IMR-90 (cell line): ENCODE results near the gene GKAP1. TPM values are rescaled to one million over a fixed set of nuclear protein-coding genes. Genes with fewer than 3 reads are reported as not detected.

Experiments
- ATAC-seq: fragments of 200-7000 bp; cut with Tn5 transposase; 2 replicates; pipeline ENCODE4 v1.9.1; 2020; ENCODE audit warnings: low read depth, mild to moderate bottlenecking, moderate library complexity
- BruUV-seq: library from RNA; stranded (reverse); fragments of 400-500 nt; replicated peaks from 2 replicates; lab custom pipeline; 2021; lab: Mats Ljungman, UMichigan
- CTCF ChIA-PET: fragments of 300-600 bp; formaldehyde crosslinking; extraction: SDS; loops from one replicate; lab custom pipeline; 2021; ENCODE audit warnings: antibody characterized with exemption; lab: Yijun Ruan, JAX
- POLR2A ChIA-PET: fragments of 300-600 bp; sonication (Branson Sonifier 250); formaldehyde crosslinking; loops from one replicate; lab custom pipeline; 2022; ENCODE audit warnings: antibody characterized with exemption; ENCODE audit not compliant: unreplicated experiment; lab: Charles Lee
- DNase-seq: peaks from one replicate; pipeline ENCODE4 v3.0.0; 2013
- H2AFZ ChIP-seq: replicated peaks from 2 replicates; pipeline ENCODE3; 2013; ENCODE audit warnings: low read length, mild to moderate bottlenecking; ENCODE audit not compliant: poor library complexity
- H2AK5ac ChIP-seq: 2 replicates; pipeline ENCODE4 v1.6.1; 2013; ENCODE audit warnings: low read depth, low read length, inconsistent platforms
- H2AK9ac ChIP-seq: replicated peaks from 2 replicates; pipeline ENCODE3; 2013; ENCODE audit warnings: mild to moderate bottlenecking, low read depth, low read length, moderate library complexity; ENCODE audit not compliant: poor library complexity
- H2BK120ac ChIP-seq: 2 replicates; pipeline ENCODE4 v1.6.1; 2013; ENCODE audit warnings: low read depth, low read length, inconsistent platforms
- H2BK15ac ChIP-seq: 3 replicates; pipeline ENCODE4 v1.6.1; 2013; ENCODE audit warnings: low read depth, low read length, inconsistent platforms
- H2BK20ac ChIP-seq: 2 replicates; pipeline ENCODE4 v1.6.1; 2013; ENCODE audit warnings: low read depth, mild to moderate bottlenecking, inconsistent platforms, low read length, moderate library complexity
- H2BK5ac ChIP-seq: 2 replicates; pipeline ENCODE4 v1.6.1; 2013; ENCODE audit warnings: mild to moderate bottlenecking, low read depth, low read length, inconsistent platforms; ENCODE audit not compliant: poor library complexity, severe bottlenecking
- H3K14ac ChIP-seq: replicated peaks from 2 replicates; pipeline ENCODE4 v1.6.1; 2013; ENCODE audit warnings: low read depth, low read length, inconsistent platforms
- H3K18ac ChIP-seq: 2 replicates; pipeline ENCODE4 v1.6.1; 2013; ENCODE audit warnings: low read depth, low read length, control low read depth
- H3K23ac ChIP-seq: 2 replicates; pipeline ENCODE4 v1.6.1; 2013; ENCODE audit warnings: low read depth, low read length, inconsistent platforms
- H3K27ac ChIP-seq: 2 replicates; pipeline ENCODE4 v1.5.1; 2013; ENCODE audit warnings: mild to moderate bottlenecking, control low read depth, low read length; ENCODE audit not compliant: insufficient read depth
- H3K27me3 ChIP-seq: 2 replicates; pipeline ENCODE4 v1.6.1; 2013; ENCODE audit warnings: low read length; ENCODE audit not compliant: control insufficient read depth, insufficient read depth
- H3K36me3 ChIP-seq: 2 replicates; pipeline ENCODE4 v1.6.1; 2013; ENCODE audit warnings: low read length, mixed read lengths; ENCODE audit not compliant: control insufficient read depth, insufficient read depth
- H3K4ac ChIP-seq: 2 replicates; pipeline ENCODE4 v1.6.1; 2013; ENCODE audit warnings: low read depth, low read length, inconsistent platforms
- H3K4me1 ChIP-seq: 2 replicates; pipeline ENCODE4 v1.6.1; 2013; ENCODE audit warnings: low read length, mixed read lengths; ENCODE audit not compliant: control insufficient read depth, insufficient read depth
- H3K4me2 ChIP-seq: 2 replicates; pipeline ENCODE4 v1.6.1; 2013; ENCODE audit warnings: low read depth, mild to moderate bottlenecking, control low read depth, low read length, moderate library complexity
- H3K4me3 ChIP-seq: 2 replicates; pipeline ENCODE4 v1.5.1; 2013; ENCODE audit warnings: low read depth, mild to moderate bottlenecking, control low read depth, low read length, moderate library complexity; ENCODE audit not compliant: insufficient read depth
- H3K56ac ChIP-seq: 2 replicates; pipeline ENCODE4 v1.6.1; 2013; ENCODE audit warnings: low read length, inconsistent platforms; ENCODE audit not compliant: insufficient read depth; ENCODE audit errors: extremely low read depth
- H3K79me1 ChIP-seq, 2 experiments: 2 replicates each; pipeline ENCODE4 v1.6.1; 2013; ENCODE audit warnings: low read length in 2 of 2, inconsistent platforms in 1 of 2, low read depth in 1 of 2
- H3K9ac ChIP-seq: 2 replicates; pipeline ENCODE4 v1.6.1; 2013; ENCODE audit warnings: low read depth, low read length, control low read depth
- H3K9me1 ChIP-seq: 2 replicates; pipeline ENCODE4 v1.6.1; 2013; ENCODE audit warnings: low read length, inconsistent platforms; ENCODE audit not compliant: insufficient read depth
- H3K9me3 ChIP-seq: 2 replicates; pipeline ENCODE4 v1.6.1; 2013; ENCODE audit warnings: low read length; ENCODE audit not compliant: control insufficient read depth, insufficient read depth
- H4K20me1 ChIP-seq: 2 replicates; pipeline ENCODE4 v1.6.1; 2013; ENCODE audit warnings: low read length, inconsistent platforms; ENCODE audit not compliant: insufficient read depth
- H4K5ac ChIP-seq: 2 replicates; pipeline ENCODE4 v1.6.1; 2013; ENCODE audit warnings: mild to moderate bottlenecking, low read depth, low read length, control low read depth
- H4K8ac ChIP-seq, 2 experiments: 2 replicates each; pipeline ENCODE4 v1.6.1; 2013; ENCODE audit warnings: low read depth in 2 of 2, low read length in 2 of 2, control low read depth in 1 of 2, inconsistent platforms in 1 of 2
- H4K91ac ChIP-seq: 2 replicates; pipeline ENCODE4 v1.6.1; 2013; ENCODE audit warnings: low read depth, low read length, inconsistent platforms; ENCODE audit not compliant: insufficient read depth
- BHLHE40 ChIP-seq: fragments of 150-350 bp; IDR thresholded peaks from 2 replicates; pipeline ENCODE4 v1.6.1; 2016; ENCODE audit warnings: mild to moderate bottlenecking, low read depth, low read length
- CEBPB ChIP-seq: IDR thresholded peaks from 2 replicates; pipeline ENCODE4 v1.6.1; 2012; ENCODE audit warnings: low read depth, low read length, improper control_type of control experiment
- CHD1 ChIP-seq: IDR thresholded peaks from 2 replicates; pipeline ENCODE4 v1.6.1; 2012; ENCODE audit warnings: low read depth, low read length, improper control_type of control experiment
- FOS ChIP-seq: fragments of 150-350 bp; IDR thresholded peaks from 2 replicates; pipeline ENCODE4 v1.6.1; 2016; ENCODE audit warnings: low read depth, low read length
- MAFK ChIP-seq: IDR thresholded peaks from 2 replicates; pipeline ENCODE4 v1.6.1; 2012; ENCODE audit warnings: low read depth, low read length, improper control_type of control experiment
- MAZ ChIP-seq: IDR thresholded peaks from 2 replicates; pipeline ENCODE4 v1.6.1; 2012; ENCODE audit warnings: low read depth, mild to moderate bottlenecking, low read length, improper control_type of control experiment, moderate library complexity, borderline replicate concordance
- MXI1 ChIP-seq: IDR thresholded peaks from 2 replicates; pipeline ENCODE4 v1.6.1; 2012; ENCODE audit warnings: low read depth, mild to moderate bottlenecking, low read length, moderate library complexity, borderline replicate concordance
- NFE2L2 ChIP-seq: fragments of 150-350 bp; IDR thresholded peaks from 2 replicates; pipeline ENCODE4 v1.6.1; 2016; ENCODE audit warnings: low read depth, mild to moderate bottlenecking, low read length
- POLR2A ChIP-seq: IDR thresholded peaks from 2 replicates; pipeline ENCODE4 v1.6.1; 2012; ENCODE audit warnings: mild to moderate bottlenecking, low read depth, low read length
- RAD21 ChIP-seq: IDR thresholded peaks from 2 replicates; pipeline ENCODE4 v1.6.1; 2012; ENCODE audit warnings: low read length, improper control_type of control experiment
- RCOR1 ChIP-seq: IDR thresholded peaks from 2 replicates; pipeline ENCODE4 v1.6.1; 2012; ENCODE audit warnings: mild to moderate bottlenecking, low read length, improper control_type of control experiment; ENCODE audit not compliant: insufficient replicate concordance
- RFX5 ChIP-seq: IDR thresholded peaks from 2 replicates; pipeline ENCODE4 v1.8.0; 2012; ENCODE audit warnings: low read depth, mild to moderate bottlenecking, low read length, moderate library complexity
- SMC3 ChIP-seq: fragments of 150-350 bp; IDR thresholded peaks from 2 replicates; pipeline ENCODE4 v1.6.1; 2016; ENCODE audit warnings: low read depth, mild to moderate bottlenecking, antibody characterized with exemption, low read length, moderate library complexity
- USF2 ChIP-seq: fragments of 150-350 bp; IDR thresholded peaks from 2 replicates; pipeline ENCODE4 v1.6.1; 2017; ENCODE audit warnings: mild to moderate bottlenecking, antibody characterized with exemption, low read length, low read depth
- dilution Hi-C: fragments of 300-500 bp; cut with HindIII; formaldehyde crosslinking; loops from one replicate; pipeline ENCODE4 v1.14.3; 2018; ENCODE audit warnings: low sequenced_read_pairs; ENCODE audit not compliant: unreplicated experiment
- in situ Hi-C: fragments of 300-500 bp; cut with MboI; formaldehyde crosslinking; loops from 3 replicates; pipeline ENCODE4 v1.14.3; 2019; ENCODE audit warnings: low sequenced_read_pairs, inconsistent platforms, mixed read lengths
- intact Hi-C: fragments of 100-400 bp; cut with micrococcal nuclease; formaldehyde crosslinking; loops from 2 replicates; pipeline ENCODE4 v1.10.0; 2022
- polyA plus RNA-seq, 3 experiments: library from polyadenylated mRNA; depleted of rRNA; stranded (reverse); fragments of >200 nt; gene quantifications; 2 replicates each; pipeline ENCODE4 v1.2.3, GENCODE V29; 2012; ENCODE audit warnings: low replicate concordance in 1 of 3
- total RNA-seq: library from RNA; depleted of rRNA; stranded (reverse); fragments of >200 nt; gene quantifications from 2 replicates; pipeline ENCODE4 v1.2.3, GENCODE V29; 2012
- TF ChIP-seq, protein P1 (sequence below): fragments of 150-350 bp; IDR thresholded peaks from 2 replicates; pipeline ENCODE4 v1.6.1; 2016; ENCODE audit warnings: low read depth, mild to moderate bottlenecking, low read length, moderate library complexity, borderline replicate concordance
- TF ChIP-seq, protein P2 (sequence below): conservative IDR thresholded peaks from 2 replicates; pipeline ENCODE4 v1.5.1; 2012; ENCODE audit warnings: mild to moderate bottlenecking, low read depth, low read length, improper control_type of control experiment

The GKAP1 gene
- total and polyA plus RNA-seq, 2 of the 4 experiments (the other 2 are of a cell fraction), result 0.18 to 1.4 TPM

- Histone ChIP-seq H3K4ac (no peak overlapping the region), H2BK20ac (no peak overlapping the region), H3K23ac (no peak overlapping the region), H4K5ac (no peak overlapping the region), H3K9me3 (no peaks in the 10 kb centered on the region), H3K4me3 (no peak overlapping the region), H2BK15ac (no peak overlapping the region), H3K79me1 (no peaks in the 10 kb centered on the region), H2AK5ac (no peak overlapping the region), H2AK9ac (no peak overlapping the region), H3K14ac (no peak overlapping the region), H3K56ac (no peak overlapping the region), H2BK120ac (no peak overlapping the region), H2AFZ (no peak overlapping the region), H3K36me3 (no peaks in the 10 kb centered on the region), H3K27ac (no peak overlapping the region), H3K4me1 (no peaks in the 10 kb centered on the region), H3K27me3 (no peaks in the 10 kb centered on the region; the same call in none of the 2 replicates), H3K9ac (no peak overlapping the region), H2BK5ac (no peak overlapping the region), H3K4me2 (no peak overlapping the region), H4K8ac (no peak overlapping the region), H4K91ac (no peak overlapping the region), H3K9me1 (no peaks in the 10 kb centered on the region), H3K18ac (no peak overlapping the region), H4K20me1 (no peaks in the 10 kb centered on the region)
- BruUV-seq, result no TSS peak
- ATAC-seq (no peak), DNase-seq (no peak)
- CTCF ChIA-PET, result no interaction called here
- in situ Hi-C loops, result no loop called here
- TF ChIP-seq MAZ (no peak), BHLHE40 (no peak), CHD1 (no peak), USF2 (no peak), MXI1 (no peak), MAFK (no peak), FOS (no peak), NFE2L2 (no peak), SMC3 (no peak), CEBPB (no peak), RAD21 (no peak), RFX5 (no peak), RCOR1 (no peak), POLR2A (no peak)
- TF ChIP-seq, protein P1, sequence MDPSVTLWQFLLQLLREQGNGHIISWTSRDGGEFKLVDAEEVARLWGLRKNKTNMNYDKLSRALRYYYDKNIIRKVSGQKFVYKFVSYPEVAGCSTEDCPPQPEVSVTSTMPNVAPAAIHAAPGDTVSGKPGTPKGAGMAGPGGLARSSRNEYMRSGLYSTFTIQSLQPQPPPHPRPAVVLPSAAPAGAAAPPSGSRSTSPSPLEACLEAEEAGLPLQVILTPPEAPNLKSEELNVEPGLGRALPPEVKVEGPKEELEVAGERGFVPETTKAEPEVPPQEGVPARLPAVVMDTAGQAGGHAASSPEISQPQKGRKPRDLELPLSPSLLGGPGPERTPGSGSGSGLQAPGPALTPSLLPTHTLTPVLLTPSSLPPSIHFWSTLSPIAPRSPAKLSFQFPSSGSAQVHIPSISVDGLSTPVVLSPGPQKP, result no peak
- TF ChIP-seq, protein P2, sequence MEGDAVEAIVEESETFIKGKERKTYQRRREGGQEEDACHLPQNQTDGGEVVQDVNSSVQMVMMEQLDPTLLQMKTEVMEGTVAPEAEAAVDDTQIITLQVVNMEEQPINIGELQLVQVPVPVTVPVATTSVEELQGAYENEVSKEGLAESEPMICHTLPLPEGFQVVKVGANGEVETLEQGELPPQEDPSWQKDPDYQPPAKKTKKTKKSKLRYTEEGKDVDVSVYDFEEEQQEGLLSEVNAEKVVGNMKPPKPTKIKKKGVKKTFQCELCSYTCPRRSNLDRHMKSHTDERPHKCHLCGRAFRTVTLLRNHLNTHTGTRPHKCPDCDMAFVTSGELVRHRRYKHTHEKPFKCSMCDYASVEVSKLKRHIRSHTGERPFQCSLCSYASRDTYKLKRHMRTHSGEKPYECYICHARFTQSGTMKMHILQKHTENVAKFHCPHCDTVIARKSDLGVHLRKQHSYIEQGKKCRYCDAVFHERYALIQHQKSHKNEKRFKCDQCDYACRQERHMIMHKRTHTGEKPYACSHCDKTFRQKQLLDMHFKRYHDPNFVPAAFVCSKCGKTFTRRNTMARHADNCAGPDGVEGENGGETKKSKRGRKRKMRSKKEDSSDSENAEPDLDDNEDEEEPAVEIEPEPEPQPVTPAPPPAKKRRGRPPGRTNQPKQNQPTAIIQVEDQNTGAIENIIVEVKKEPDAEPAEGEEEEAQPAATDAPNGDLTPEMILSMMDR, result no peak
- POLR2A ChIA-PET, result no interaction called here
- intact Hi-C loops, result no loop called here
- dilution Hi-C loops, result no loop called here
Observed at GRCh38 chr9:83724436-83724835, 93.1 kb downstream of the GKAP1 start.
